ENCODE data around the gene ST7. TPM values are rescaled to one million over a fixed set of nuclear protein-coding genes. Genes with fewer than 3 reads are reported as not detected.

Gene ST7
- total and polyA plus RNA-seq, 2 of the 8 experiments (the other 6 are each of a cell fraction or from before 2014, with no cell fraction given) = 16.3 to 18.0 TPM

GRCh38 chr7:116932566-116932965, 20.7 kb upstream of the ST7 start:
- ChIA-PET POLR2A (ENCODE audit: partially characterized antibody) (interaction anchor here (1.2 to 1.4 kb wide), 3 partner anchors 10 to 24 kb away, joined by 4 read pairs; no protein-coding TSS in a partner anchor), CTCF (ENCODE audit: partially characterized antibody) (interaction anchor here (0.6 to 10.6 kb wide), 16 partner anchors 8 to 207 kb away, joined by 3 to 168 read pairs (median 4); partner anchors contain the start of gene ST7)
- no peak overlapping the region for H4K8ac ChIP-seq (ENCODE audit: extremely low read depth, insufficient read depth, low read length)
- WGBS, 2 experiments (ENCODE audit: extremely low coverage in 1 of 2, insufficient coverage in 1 of 2, insufficient read length in 1 of 2, insufficient replicate concordance in 2 of 2, low coverage in 1 of 2, low lambda C conversion rate in 2 of 2, missing lambda C conversion rate in 1 of 2) = 91% methylated on average over 7 of the region's 7 CpGs; no CpG with 5 or more reads in 1 of the 2 experiments
- H3K18ac ChIP-seq (ENCODE audit: extremely low read depth, low read length) = no peak overlapping the region
- FAIRE-seq (no peak), DNase-seq (ENCODE audit: low read depth in 1 of 2, low spot score in 2 of 2) (no peak)
- no peak overlapping the region for H2BK20ac ChIP-seq (ENCODE audit: low read length)
- no peaks in the 10 kb centered on the region for H3K4me1 ChIP-seq (replicated peaks in 1 of 4; ENCODE audit: control insufficient read depth in 3 of 4, insufficient read depth in 4 of 4, low read length in 3 of 4)
- H3K4me2 ChIP-seq (ENCODE audit: insufficient read depth in 1 of 2, low read depth in 2 of 2, low read length in 2 of 2) = no peak overlapping the region
- no peak overlapping the region for H3K23ac ChIP-seq (ENCODE audit: insufficient read length)
- no peak overlapping the region for H2BK5ac ChIP-seq (ENCODE audit: low read depth, low read length)
- no peak overlapping the region for H4K5ac ChIP-seq (ENCODE audit: insufficient read length, low read depth, low read length)
- no peaks in the 10 kb centered on the region for H3K36me3 ChIP-seq (ENCODE audit: control insufficient read depth in 2 of 4, insufficient read depth in 4 of 4, low read length in 3 of 4)
- H3K9ac ChIP-seq (replicated peaks in 1 of 4; ENCODE audit: extremely low read depth in 1 of 4, low read depth in 3 of 4, low read length in 3 of 4) = no peak overlapping the region
- no peaks in the 10 kb centered on the region for H4K20me1 ChIP-seq (replicated peaks in 1 of 2; ENCODE audit: control insufficient read depth in 1 of 2, insufficient read depth in 2 of 2, low read length in 2 of 2)
- no peaks in the 10 kb centered on the region for H3K79me2 ChIP-seq (ENCODE audit: control insufficient read depth in 1 of 2, insufficient read depth in 2 of 2, low read length in 2 of 2)
- H3K14ac ChIP-seq (ENCODE audit: insufficient read length) = no peak overlapping the region
- no peak overlapping the region for H2AK5ac ChIP-seq (ENCODE audit: low read depth, low read length)
- H4K91ac ChIP-seq (replicated peaks; ENCODE audit: insufficient read length, low read length) = no peak overlapping the region
- no peak overlapping the region for H3K56ac ChIP-seq (replicated peaks; ENCODE audit: insufficient read length, low read depth, low read length)
- no peaks in the 10 kb centered on the region for H3K23me2 ChIP-seq (ENCODE audit: low read depth, low read length)
- no peak overlapping the region for H2BK12ac ChIP-seq (ENCODE audit: low read depth, low read length)
- no peaks in the 10 kb centered on the region for H3K79me1 ChIP-seq (ENCODE audit: low read depth, low read length)
- no peak overlapping the region for H2BK15ac ChIP-seq (ENCODE audit: low read length)
- H3K9me3 ChIP-seq (ENCODE audit: insufficient read depth in 2 of 2, low read depth in 1 of 2, low read length in 1 of 2) = no peaks in the 10 kb centered on the region
- H3K4ac ChIP-seq (replicated peaks; ENCODE audit: insufficient read length, low read depth, low read length) = no peak overlapping the region
- H3K27ac ChIP-seq (ENCODE audit: low read depth, low read length) = no peak overlapping the region
- TF ChIP-seq EZH2 (IDR thresholded peaks at IDR 0.05; ENCODE audit: low read depth, low read length, severe bottlenecking) (no peak), RAD21 (IDR thresholded peaks at IDR 0.05 in 1 of 2, conservative IDR thresholded peaks at IDR 0.05 in 1 of 2; ENCODE audit: low read depth in 2 of 2, low read length in 2 of 2) (no peak)
- TF ChIP-seq, protein P1, sequence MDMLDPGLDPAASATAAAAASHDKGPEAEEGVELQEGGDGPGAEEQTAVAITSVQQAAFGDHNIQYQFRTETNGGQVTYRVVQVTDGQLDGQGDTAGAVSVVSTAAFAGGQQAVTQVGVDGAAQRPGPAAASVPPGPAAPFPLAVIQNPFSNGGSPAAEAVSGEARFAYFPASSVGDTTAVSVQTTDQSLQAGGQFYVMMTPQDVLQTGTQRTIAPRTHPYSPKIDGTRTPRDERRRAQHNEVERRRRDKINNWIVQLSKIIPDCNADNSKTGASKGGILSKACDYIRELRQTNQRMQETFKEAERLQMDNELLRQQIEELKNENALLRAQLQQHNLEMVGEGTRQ (IDR thresholded peaks at IDR 0.05; ENCODE audit: low read length) = no peak
- H2BK120ac ChIP-seq (replicated peaks; ENCODE audit: low read depth, low read length) = no peak overlapping the region
- H3K4me3 ChIP-seq (ENCODE audit: extremely low read depth in 1 of 4, insufficient read depth in 2 of 4, low read depth in 3 of 4, low read length in 4 of 4) = no peak overlapping the region
- no peaks in the 10 kb centered on the region for H3K27me3 ChIP-seq (replicated peaks in 1 of 4; ENCODE audit: control insufficient read depth in 3 of 4, extremely low read depth in 1 of 4, insufficient read depth in 3 of 4, low read length in 3 of 4)
- H2AFZ ChIP-seq (ENCODE audit: low read length) = no peak overlapping the region

Measured in H1 (cell line).